KBM-7 (cell line): ENCODE results near the gene DAGLB.

ENCODE experiments used
- DNase-seq: peaks from one replicate; pipeline ENCODE4 v3.0.0-alpha.2; 2015
- in situ Hi-C: fragments of 300-500 bp; cut with MboI; formaldehyde crosslinking; loops from 2 replicates; pipeline ENCODE4 v1.14.3; 2020; ENCODE audit warnings: low sequenced_read_pairs, low pct_unique_long_range_greater_than_20kb, mixed read lengths

The DAGLB gene

GRCh38 chr7:6447581-6448199 is at the start of gene DAGLB:
DAGLB (minus strand) TSS chr7:6447954; CDS start chr7:6447842, 112 bp downstream.
- DNase-seq: peak; percentile 92
- in situ Hi-C loops: no loop called here

GRCh38 chr7:6497637-6497905 is 49.8 kb upstream of the DAGLB start:
- DNase-seq: no peak
- in situ Hi-C loops: no loop called here

GRCh38 chr7:6496842-6497636 is 49.3 kb upstream of the DAGLB start:
- no peak for DNase-seq
- in situ Hi-C loops: no loop called here

- DNase-seq: no peak
Measured at GRCh38 chr7:6495597-6496262, 48.0 kb upstream of the DAGLB start.

GRCh38 chr7:6494365-6494764 is 46.6 kb upstream of the DAGLB start:
- in situ Hi-C loops: no loop called here

More at GRCh38 chr7:6495597-6496262, 48.0 kb upstream of the DAGLB start:
- in situ Hi-C loops: no loop called here

GRCh38 chr7:6491194-6491593 is 43.4 kb upstream of the DAGLB start:
- no peak for DNase-seq
- in situ Hi-C loops: no loop called here

More at GRCh38 chr7:6494365-6494764, 46.6 kb upstream of the DAGLB start:
- no peak for DNase-seq

GRCh38 chr7:6489612-6490011 is 41.9 kb upstream of the DAGLB start:
- in situ Hi-C loops: no loop called here
- peak; percentile 33 for DNase-seq

- in situ Hi-C loops: no loop called here
- no peak for DNase-seq
Measured at GRCh38 chr7:6487184-6487545, 39.4 kb upstream of the DAGLB start.

- in situ Hi-C loops: no loop called here
- no peak for DNase-seq
Measured at GRCh38 chr7:6486438-6487183, 38.9 kb upstream of the DAGLB start.

GRCh38 chr7:6482743-6483119 is 35.0 kb upstream of the DAGLB start:
- in situ Hi-C loops: no loop called here
- no peak for DNase-seq

GRCh38 chr7:6482307-6482706 is 34.6 kb upstream of the DAGLB start:
- DNase-seq: no peak
- in situ Hi-C loops: no loop called here

- in situ Hi-C loops: no loop called here
- no peak for DNase-seq
Measured at GRCh38 chr7:6481445-6481844, 33.7 kb upstream of the DAGLB start.

- in situ Hi-C loops: no loop called here
- DNase-seq: no peak
Measured at GRCh38 chr7:6480323-6480660, 32.5 kb upstream of the DAGLB start.

- in situ Hi-C loops: no loop called here
- DNase-seq: no peak
Measured at GRCh38 chr7:6479067-6479466, 31.3 kb upstream of the DAGLB start.

- no peak for DNase-seq
- in situ Hi-C loops: no loop called here
Measured at GRCh38 chr7:6478186-6478585, 30.4 kb upstream of the DAGLB start.

- in situ Hi-C loops: no loop called here
- no peak for DNase-seq
Measured at GRCh38 chr7:6477318-6477660, 29.5 kb upstream of the DAGLB start.

GRCh38 chr7:6476596-6477317 is 29.0 kb upstream of the DAGLB start:
- in situ Hi-C loops: no loop called here
- peak; percentile 21 for DNase-seq

GRCh38 chr7:6475433-6476186 is 27.9 kb upstream of the DAGLB start:
- DNase-seq: no peak
- in situ Hi-C loops: no loop called here

GRCh38 chr7:6465862-6466261 is 18.1 kb upstream of the DAGLB start:
- no peak for DNase-seq
- in situ Hi-C loops: no loop called here
